PFSK-1 (cell line): ENCODE results near the gene RIPOR3.

Source experiments
- FOXP2 ChIP-seq: optimal IDR thresholded peaks from 2 replicates; pipeline ENCODE3; 2011; ENCODE audit warnings: borderline replicate concordance, control low read depth, inconsistent platforms; ENCODE audit not compliant: insufficient read depth; ENCODE audit errors: extremely low read length, extremely low read depth
- POLR2AphosphoS5 ChIP-seq: IDR thresholded peaks from 2 replicates; pipeline ENCODE4 v1.6.1; 2012; ENCODE audit warnings: low read depth, mild to moderate bottlenecking, control low read depth, low read length, moderate library complexity
- SIN3A ChIP-seq: IDR thresholded peaks from 2 replicates; pipeline ENCODE4 v1.6.1; 2012; ENCODE audit warnings: mild to moderate bottlenecking, low read length, moderate library complexity, borderline replicate concordance; ENCODE audit not compliant: insufficient read depth
- TAF1 ChIP-seq: IDR thresholded peaks from 2 replicates; pipeline ENCODE4 v1.6.1; 2012; ENCODE audit warnings: low read length, control low read depth, borderline replicate concordance; ENCODE audit not compliant: insufficient read depth
- TF ChIP-seq, protein P1 (sequence below), 2 experiments: IDR thresholded peaks; 2 replicates each; pipeline versions ENCODE4 v1.6.1 to v1.8.0; 2011 to 2012; ENCODE audit warnings: low read depth in 2 of 2, low read length in 2 of 2, control low read depth in 1 of 2, inconsistent platforms in 1 of 2, mild to moderate bottlenecking in 1 of 2, moderate library complexity in 1 of 2; ENCODE audit not compliant: insufficient read depth in 1 of 2

RIPOR3 gene

DNA sequence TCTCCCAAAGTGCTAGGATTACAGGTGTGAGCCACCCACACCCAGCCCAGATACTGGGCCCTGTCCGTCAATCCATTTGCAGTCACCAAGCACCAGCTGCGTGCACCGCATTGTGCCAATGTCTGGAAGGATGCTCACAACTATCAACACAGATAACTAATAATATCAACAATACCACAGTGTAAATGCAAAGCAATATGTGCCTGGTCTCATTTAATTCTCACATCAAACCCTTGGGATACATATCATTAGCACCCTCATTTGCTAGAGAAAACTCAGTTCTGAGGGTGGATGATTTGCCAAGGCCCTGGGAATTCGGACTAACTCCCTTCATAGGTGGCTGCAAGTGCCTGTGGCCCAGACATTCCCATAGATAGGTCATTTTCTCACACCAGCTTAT lies 14.5 kb downstream of the RIPOR3 start:
- TF ChIP-seq SIN3A (no peak), FOXP2 (no peak), POLR2AphosphoS5 (no peak), TAF1 (no peak)
- TF ChIP-seq, protein P1, sequence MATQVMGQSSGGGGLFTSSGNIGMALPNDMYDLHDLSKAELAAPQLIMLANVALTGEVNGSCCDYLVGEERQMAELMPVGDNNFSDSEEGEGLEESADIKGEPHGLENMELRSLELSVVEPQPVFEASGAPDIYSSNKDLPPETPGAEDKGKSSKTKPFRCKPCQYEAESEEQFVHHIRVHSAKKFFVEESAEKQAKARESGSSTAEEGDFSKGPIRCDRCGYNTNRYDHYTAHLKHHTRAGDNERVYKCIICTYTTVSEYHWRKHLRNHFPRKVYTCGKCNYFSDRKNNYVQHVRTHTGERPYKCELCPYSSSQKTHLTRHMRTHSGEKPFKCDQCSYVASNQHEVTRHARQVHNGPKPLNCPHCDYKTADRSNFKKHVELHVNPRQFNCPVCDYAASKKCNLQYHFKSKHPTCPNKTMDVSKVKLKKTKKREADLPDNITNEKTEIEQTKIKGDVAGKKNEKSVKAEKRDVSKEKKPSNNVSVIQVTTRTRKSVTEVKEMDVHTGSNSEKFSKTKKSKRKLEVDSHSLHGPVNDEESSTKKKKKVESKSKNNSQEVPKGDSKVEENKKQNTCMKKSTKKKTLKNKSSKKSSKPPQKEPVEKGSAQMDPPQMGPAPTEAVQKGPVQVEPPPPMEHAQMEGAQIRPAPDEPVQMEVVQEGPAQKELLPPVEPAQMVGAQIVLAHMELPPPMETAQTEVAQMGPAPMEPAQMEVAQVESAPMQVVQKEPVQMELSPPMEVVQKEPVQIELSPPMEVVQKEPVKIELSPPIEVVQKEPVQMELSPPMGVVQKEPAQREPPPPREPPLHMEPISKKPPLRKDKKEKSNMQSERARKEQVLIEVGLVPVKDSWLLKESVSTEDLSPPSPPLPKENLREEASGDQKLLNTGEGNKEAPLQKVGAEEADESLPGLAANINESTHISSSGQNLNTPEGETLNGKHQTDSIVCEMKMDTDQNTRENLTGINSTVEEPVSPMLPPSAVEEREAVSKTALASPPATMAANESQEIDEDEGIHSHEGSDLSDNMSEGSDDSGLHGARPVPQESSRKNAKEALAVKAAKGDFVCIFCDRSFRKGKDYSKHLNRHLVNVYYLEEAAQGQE (IDR thresholded peaks at IDR 0.05; ENCODE audit: insufficient read depth in 1 of 2, low read depth in 2 of 2, low read length in 2 of 2): no peak

DNA sequence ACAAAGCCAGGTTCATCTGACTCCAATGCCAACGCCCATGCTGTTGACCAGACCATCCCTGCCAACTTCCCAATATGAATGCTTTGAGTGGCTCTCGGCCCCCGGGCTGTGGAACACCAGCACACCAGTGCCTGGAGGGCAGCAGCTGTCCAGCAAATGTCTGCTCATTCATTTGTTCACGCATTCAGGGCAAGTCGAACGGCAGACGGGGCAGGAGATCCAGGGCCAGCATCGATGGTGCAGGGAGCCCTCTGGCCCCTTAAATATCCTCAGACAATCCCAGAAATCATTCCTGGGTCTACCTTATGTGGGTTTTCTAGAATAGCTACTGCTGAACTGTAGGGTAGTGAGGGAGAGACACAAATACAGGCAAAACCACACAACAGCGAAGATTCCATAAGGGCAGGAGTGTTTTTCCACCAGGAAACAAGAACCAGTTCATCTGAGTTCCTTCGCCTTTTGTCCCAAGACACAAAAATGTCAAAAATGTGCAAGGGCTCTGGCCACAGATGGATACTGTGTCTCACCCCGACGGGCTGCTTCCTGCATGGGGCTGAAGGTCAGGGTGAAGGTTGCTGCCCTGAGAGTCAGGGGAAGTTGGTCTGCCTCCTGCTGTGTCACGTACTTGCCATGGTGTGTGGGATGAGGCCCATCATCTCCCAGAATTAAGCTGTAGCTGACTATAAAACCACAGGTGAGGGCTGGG lies 15.5 kb downstream of the RIPOR3 start:
- TF ChIP-seq TAF1: no peak
- TF ChIP-seq, protein P1 (IDR thresholded peaks at IDR 0.05; ENCODE audit: insufficient read depth in 1 of 2, low read depth in 2 of 2, low read length in 2 of 2): no peak

DNA sequence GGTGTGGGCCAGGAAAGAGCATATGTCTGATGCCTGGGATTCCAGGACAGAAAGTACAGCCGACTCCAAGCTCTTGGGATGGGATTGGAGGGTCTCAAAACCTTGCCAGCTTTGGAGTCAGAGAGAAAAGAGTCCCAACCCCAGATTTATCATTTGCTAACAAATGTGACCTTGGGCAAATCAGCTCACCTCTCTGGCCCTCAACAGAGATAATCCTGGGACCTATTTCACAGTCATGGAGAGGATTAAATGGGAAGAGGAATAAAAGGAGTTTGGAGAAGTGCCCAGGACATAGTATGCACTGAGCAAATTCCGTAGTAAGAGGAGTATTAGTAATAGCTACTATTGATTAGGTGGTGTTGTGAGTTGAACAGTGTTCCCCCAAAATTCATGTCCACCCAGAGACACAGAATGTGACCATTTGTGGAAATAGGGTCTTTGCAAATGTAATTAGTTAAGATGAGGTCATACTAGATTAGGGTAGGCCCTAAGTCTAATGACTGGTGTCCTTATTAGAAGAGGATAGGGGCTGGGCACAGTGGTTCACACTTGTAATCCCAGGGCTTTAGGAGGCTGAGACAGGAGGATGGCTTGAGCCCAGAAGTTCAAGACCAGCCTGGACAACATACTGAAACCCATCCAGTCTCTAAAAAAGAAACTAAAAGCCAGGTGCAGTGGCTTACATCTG lies 17.1 kb downstream of the RIPOR3 start:
- TF ChIP-seq, protein P1 (IDR thresholded peaks at IDR 0.05; ENCODE audit: insufficient read depth in 1 of 2, low read depth in 2 of 2, low read length in 2 of 2): no peak
- TF ChIP-seq TAF1 (no peak), FOXP2 (no peak), SIN3A (no peak)

DNA sequence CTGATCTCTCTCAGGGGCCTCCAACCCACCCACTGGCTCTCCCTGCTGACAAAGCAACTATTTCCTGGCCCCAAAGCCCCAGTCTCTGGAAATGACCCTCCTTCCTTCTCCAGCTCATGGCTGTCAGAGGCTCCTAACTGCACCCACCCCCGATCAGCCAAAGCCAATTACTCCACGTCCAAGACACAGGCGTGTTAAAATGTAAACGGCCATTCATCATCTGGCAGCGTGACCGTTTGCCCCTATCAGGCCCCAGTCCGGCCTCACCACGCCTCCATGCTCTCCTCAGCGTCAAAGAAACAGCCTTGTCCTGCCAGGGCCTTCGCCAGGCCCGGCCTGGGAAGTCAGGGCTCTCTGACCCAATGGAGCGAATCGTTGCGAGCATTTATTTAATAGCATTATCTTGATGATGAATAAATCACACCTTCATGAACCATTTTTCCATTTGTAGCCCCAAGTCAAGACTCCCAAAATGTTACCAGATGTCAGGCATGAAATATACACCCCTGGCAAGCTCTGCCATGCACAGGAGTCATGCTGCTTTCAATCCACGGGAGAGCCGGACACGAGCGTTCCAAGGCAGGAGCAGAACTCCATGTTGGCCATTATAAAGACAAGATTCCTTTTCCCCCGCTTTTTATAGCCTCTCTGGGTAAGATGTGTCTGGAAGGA lies 17.7 kb downstream of the RIPOR3 start:
- no peak for TF ChIP-seq SIN3A
- TF ChIP-seq TAF1: no peak
- no peak for TF ChIP-seq FOXP2
- TF ChIP-seq, protein P1 (IDR thresholded peaks at IDR 0.05; ENCODE audit: insufficient read depth in 1 of 2, low read depth in 2 of 2, low read length in 2 of 2): no peak
- TF ChIP-seq POLR2AphosphoS5: no peak
